HG02642 (cell line): ENCODE results near the gene TSFM.

ENCODE experiments used
- ATAC-seq: cut with Tn5 transposase; IDR thresholded peaks from one replicate; pipeline ENCODE4 v1.9.1; 2021; ENCODE audit warnings: mild to moderate bottlenecking; ENCODE audit not compliant: unreplicated experiment, poor library complexity

Gene TSFM

GRCh38 chr12:57846285-57846576, 63.6 kb downstream of the TSFM start:
- peak; percentile 14 for ATAC-seq

GRCh38 chr12:57846577-57847319, 64.2 kb downstream of the TSFM start, which contains the start of gene CTDSP2:
TSS of gene CTDSP2 (minus strand) at chr12:57846729. CDS start at chr12:57846435, 294 bp downstream.
- ATAC-seq: peak; percentile 54
